BE2C (cell line): Measurements from ENCODE around the gene GNAI1.
A peak's percentile ranks its signal among the peaks of the same experiment; 100 is the strongest.

Experiments used
- DNase-seq: peaks from one replicate; pipeline ENCODE4 v3.0.0-alpha.2; 2020
- H3K27me3 ChIP-seq: fragments of 250-450 bp; sonication (Bioruptor Pico); 2 replicates; pipeline ENCODE4 v1.5.1; 2020; ENCODE audit warnings: mild to moderate bottlenecking
- H3K36me3 ChIP-seq: fragments of 250-450 bp; sonication (Bioruptor Pico); 2 replicates; pipeline ENCODE4 v1.5.1; 2020; ENCODE audit warnings: mild to moderate bottlenecking
- H3K4me1 ChIP-seq: fragments of 250-450 bp; sonication (Bioruptor Pico); 2 replicates; pipeline ENCODE4 v1.5.1; 2020
- H3K4me3 ChIP-seq: 2 replicates; pipeline ENCODE4 v1.5.1; 2011; ENCODE audit warnings: low read depth, low read length
- H3K9me3 ChIP-seq: fragments of 250-450 bp; sonication (Bioruptor Pico); 2 replicates; pipeline ENCODE4 v1.5.1; 2020
- CTCF ChIP-seq: IDR thresholded peaks from 2 replicates; pipeline ENCODE4 v1.5.1; 2012; ENCODE audit warnings: mild to moderate bottlenecking, low read depth, low read length

Gene GNAI1

DNA sequence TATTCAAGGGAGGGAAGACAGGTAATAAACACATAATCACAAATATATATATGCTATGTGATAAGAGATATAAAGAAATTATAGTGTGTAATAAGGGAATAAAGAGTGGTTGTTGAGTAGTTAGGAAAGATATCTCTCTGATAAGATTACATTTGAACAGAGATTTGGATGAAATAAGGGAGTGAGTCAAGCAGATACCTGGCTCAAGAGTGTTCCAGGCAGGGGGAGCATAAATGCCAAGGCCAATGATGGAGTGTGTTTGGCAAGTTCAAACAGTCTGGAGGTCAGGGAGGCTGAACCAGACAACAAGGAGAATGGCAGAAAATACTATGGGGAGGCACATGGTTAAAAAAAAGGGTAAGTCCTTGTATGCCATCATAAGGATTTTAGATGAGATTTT is 4.8 kb upstream of the GNAI1 start:
- H3K9me3 ChIP-seq: no peaks in the 10 kb centered on the region

GRCh38 chr7:80131675-80132435 is 2.8 kb upstream of the GNAI1 start:
- no peak for TF ChIP-seq CTCF
- H3K27me3 ChIP-seq: no peaks in the 10 kb centered on the region
- no peaks in the 10 kb centered on the region for H3K9me3 ChIP-seq
- peaks cover 5% of the 10 kb centered on the region; the same call in 1 of the 2 replicates for H3K36me3 ChIP-seq
- DNase-seq: no peak
- peaks cover 7% of the 10 kb centered on the region for H3K4me1 ChIP-seq
- no peak overlapping the region for H3K4me3 ChIP-seq

More for the DNA sequence above, 4.8 kb upstream of the GNAI1 start:
- no peaks in the 10 kb centered on the region for H3K27me3 ChIP-seq
- peaks cover 7% of the 10 kb centered on the region for H3K4me1 ChIP-seq
- DNase-seq: no peak
- no peaks in the 10 kb centered on the region for H3K36me3 ChIP-seq
- no peak overlapping the region for H3K4me3 ChIP-seq
- TF ChIP-seq CTCF: no peak

DNA sequence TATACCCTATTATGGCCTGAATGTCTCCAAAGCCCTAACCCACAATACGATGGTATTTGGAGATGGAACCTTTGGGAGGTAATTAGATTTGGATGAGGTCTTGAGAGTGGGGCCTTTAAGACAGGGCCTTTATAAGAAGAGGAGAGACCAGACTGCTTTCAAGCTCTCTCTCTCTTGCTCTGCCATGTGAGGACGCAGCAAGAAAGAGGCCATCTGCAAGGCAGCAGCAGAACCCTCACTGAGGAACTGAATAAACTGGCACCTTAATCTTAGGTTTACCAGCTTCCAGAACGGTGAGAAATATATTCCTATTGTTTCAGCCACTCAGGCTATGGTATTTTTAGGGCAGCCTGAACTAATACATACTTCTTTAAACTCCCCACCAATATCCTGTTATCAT is 2.0 kb upstream of the GNAI1 start:
- no peaks in the 10 kb centered on the region for H3K27me3 ChIP-seq
- DNase-seq: no peak
- peaks cover 5% of the 10 kb centered on the region; the same call in 1 of the 2 replicates for H3K36me3 ChIP-seq
- H3K9me3 ChIP-seq: no peaks in the 10 kb centered on the region
- peaks cover 7% of the 10 kb centered on the region for H3K4me1 ChIP-seq
- H3K4me3 ChIP-seq: no peak overlapping the region
- TF ChIP-seq CTCF: no peak

- peaks cover 5% of the 10 kb centered on the region; the same call in 1 of the 2 replicates for H3K36me3 ChIP-seq
- no peaks in the 10 kb centered on the region for H3K9me3 ChIP-seq
- DNase-seq: no peak
- no peaks in the 10 kb centered on the region for H3K27me3 ChIP-seq
- H3K4me3 ChIP-seq: peak overlapping the region; percentile 72
- TF ChIP-seq CTCF: no peak; the same call in 1 of the 2 replicates
- H3K4me1 ChIP-seq: peaks cover 7% of the 10 kb centered on the region
Measured at GRCh38 chr7:80133361-80134114, 1.1 kb upstream of the GNAI1 start.

GRCh38 chr7:80134115-80134535 is 506 bp upstream of the GNAI1 start:
- DNase-seq: no peak
- peak overlapping the region; percentile 72 for H3K4me3 ChIP-seq

More at GRCh38 chr7:80134115-80134535, 506 bp upstream of the GNAI1 start:
- H3K27me3 ChIP-seq: no peaks in the 10 kb centered on the region
- TF ChIP-seq CTCF: no peak
- peaks cover 5% of the 10 kb centered on the region; the same call in 1 of the 2 replicates for H3K36me3 ChIP-seq
- H3K9me3 ChIP-seq: no peaks in the 10 kb centered on the region
- peaks cover 7% of the 10 kb centered on the region for H3K4me1 ChIP-seq
